HCT116 (cell line): ENCODE data around the gene IL19.

Experiments used
- CTCF ChIP-seq, 3 experiments: fragments of 200-600 bp in 1 of 3; sonication (generic) in 1 of 3; IDR thresholded peaks in 2 of 3; conservative IDR thresholded peaks in 1 of 3; 2 replicates each; pipeline ENCODE4 v1.5.1; 2012 to 2017; ENCODE audit warnings: low read depth in 2 of 3, low read length in 2 of 3, antibody characterized with exemption in 1 of 3, borderline replicate concordance in 1 of 3, control low read depth in 1 of 3, mild to moderate bottlenecking in 1 of 3, mixed read lengths in 1 of 3, mixed run types in 1 of 3, moderate library complexity in 1 of 3; ENCODE audit not compliant: insufficient read depth in 1 of 3
- EZH2 ChIP-seq: fragments of 200-600 bp; sonication (generic); IDR thresholded peaks from 2 replicates; pipeline ENCODE4 v1.6.1; 2017; ENCODE audit warnings: antibody characterized with exemption, mixed run types
- EZH2phosphoT487 ChIP-seq: fragments of 200-600 bp; IDR thresholded peaks from 2 replicates; pipeline ENCODE4 v1.6.1; 2018; ENCODE audit warnings: antibody characterized with exemption, borderline replicate concordance
- POLR2A ChIP-seq: IDR thresholded peaks from 2 replicates; pipeline ENCODE4 v1.7.0; 2011; ENCODE audit warnings: borderline replicate concordance; ENCODE audit not compliant: insufficient read depth, insufficient read length; ENCODE audit errors: extremely low read depth
- POLR2AphosphoS5 ChIP-seq: IDR thresholded peaks from 2 replicates; pipeline ENCODE4 v1.6.1; 2011; ENCODE audit warnings: mild to moderate bottlenecking, low read depth, low read length, moderate library complexity
- RAD21 ChIP-seq: IDR thresholded peaks from 2 replicates; pipeline ENCODE4 v1.6.1; 2012; ENCODE audit warnings: low read depth, mild to moderate bottlenecking
- SIN3A ChIP-seq: IDR thresholded peaks from 2 replicates; pipeline ENCODE4 v1.6.1; 2012; ENCODE audit warnings: low read depth
- TCF7L2 ChIP-seq: IDR thresholded peaks from 2 replicates; pipeline ENCODE4 v1.7.0; 2011; ENCODE audit warnings: borderline replicate concordance, inconsistent platforms; ENCODE audit not compliant: insufficient read depth, insufficient read length; ENCODE audit errors: extremely low read depth
- ZBTB33 ChIP-seq: IDR thresholded peaks from 2 replicates; pipeline ENCODE4 v1.6.1; 2011; ENCODE audit warnings: mild to moderate bottlenecking, low read length, moderate library complexity; ENCODE audit not compliant: insufficient replicate concordance; ENCODE audit errors: extremely low read depth
- ZFX ChIP-seq: fragments of 450-650 bp; IDR thresholded peaks from 2 replicates; pipeline ENCODE4 v1.6.1; 2017
- ZNF274 ChIP-seq: fragments of 200-500 bp; sonication (Bioruptor generic); IDR thresholded peaks from 2 replicates; pipeline ENCODE4 v1.6.1; 2014; ENCODE audit warnings: mild to moderate bottlenecking, low read depth, low read length, inconsistent platforms

GRCh38 chr1:206855859-206856258 is 85.3 kb downstream of the IL19 start:
- TF ChIP-seq TCF7L2 (no peak), CTCF (IDR thresholded peaks at IDR 0.05 in 2 of 3, conservative IDR thresholded peaks at IDR 0.05 in 1 of 3; ENCODE audit: borderline replicate concordance in 1 of 3, insufficient read depth in 1 of 3, low read depth in 2 of 3, low read length in 2 of 3) (no peak), EZH2phosphoT487 (no peak), EZH2 (no peak), ZNF274 (no peak), ZFX (no peak), RAD21 (no peak), POLR2AphosphoS5 (no peak), POLR2A (no peak), SIN3A (no peak), ZBTB33 (no peak)
